Thyroid gland (tissue), 4 donors: ENCODE measurements around the gene INPP4B.

Experiments
- CTCF ChIP-seq, 6 experiments: fragments of 200-600 bp in 3 of 6; fragments of 450-650 bp in 3 of 6; sonication (generic) in 3 of 6; IDR thresholded peaks; one replicate each; pipeline ENCODE4 v1.5.1; 2016 to 2019; ENCODE audit warnings: antibody characterized with exemption in 6 of 6, mild to moderate bottlenecking in 2 of 6, inconsistent platforms in 1 of 6, moderate library complexity in 1 of 6
- POLR2A ChIP-seq, 2 donors: fragments of 450-650 bp; IDR thresholded peaks; one replicate each; pipeline ENCODE4 v1.6.1; 2017; ENCODE audit warnings: antibody characterized with exemption in 2 of 2, mild to moderate bottlenecking in 2 of 2, moderate library complexity in 1 of 2

- TF ChIP-seq CTCF (IDR thresholded peaks at IDR 0.05): no peak
- no peak for TF ChIP-seq POLR2A (IDR thresholded peaks at IDR 0.05)
These were observed 410.4 kb downstream of the INPP4B start for GRCh38 chr4:142435599-142436235.
